Right lobe of liver (tissue), 4 donors: Measurements from ENCODE around the gene FOXP4.

ENCODE experiments used
- CTCF ChIP-seq, 4 donors: fragments of 200-600 bp in 3 of 4; fragments of 450-650 bp in 1 of 4; IDR thresholded peaks; one replicate each; pipeline versions ENCODE4 v1.5.1 to v1.8.0; 2016 to 2022; ENCODE audit warnings: antibody characterized with exemption in 4 of 4, mild to moderate bottlenecking in 2 of 4
- POLR2A ChIP-seq: fragments of 450-650 bp; IDR thresholded peaks from one replicate; pipeline ENCODE4 v1.6.1; 2017; ENCODE audit warnings: antibody characterized with exemption, mild to moderate bottlenecking
- donor health status: DM: no; HTN: no; CAD: no.
- donor health status: DM: no; HTN: no; CAD: no.
- donor health status: DM: no; HTN: yes; CAD: no.

GRCh38 chr6:41531591-41532582, 14.3 kb upstream of the FOXP4 start:
- TF ChIP-seq CTCF (IDR thresholded peaks at IDR 0.05) (no peak), POLR2A (no peak)
